Measurements from ENCODE around the gene ATG9B.

The ATG9B gene

DNA sequence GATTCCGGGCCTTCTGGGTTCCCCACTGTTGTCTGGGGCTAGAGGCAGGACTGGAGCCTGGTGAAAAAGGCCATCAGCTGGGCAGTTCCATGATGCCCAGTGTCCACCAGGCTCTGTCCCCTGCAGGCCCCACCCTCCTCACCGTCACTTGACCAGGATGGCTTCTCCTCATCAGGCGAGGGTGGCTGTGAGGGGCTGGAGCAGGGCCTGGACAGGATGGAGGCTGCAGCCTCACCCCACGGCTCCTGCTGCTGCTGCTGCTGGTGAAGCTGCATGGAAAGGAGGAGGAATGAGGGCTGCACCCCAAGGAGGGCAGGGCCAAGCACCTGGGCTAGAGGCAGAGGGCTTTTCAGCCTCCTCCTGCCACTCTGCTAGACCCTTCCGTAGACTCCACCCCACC is 8.3 kb downstream of the ATG9B start:
- H3K27ac ChIP-seq (replicated peaks), result no peak overlapping the region
- no peak for DNase-seq (ENCODE audit: low read depth in 1 of 2, low spot score in 1 of 2)
- TF ChIP-seq GABPA (IDR thresholded peaks at IDR 0.05; ENCODE audit: low read depth) (no peak), POLR2AphosphoS5 (IDR thresholded peaks at IDR 0.05; ENCODE audit: low read depth) (no peak), SPI1 (IDR thresholded peaks at IDR 0.05; ENCODE audit: borderline replicate concordance, low read depth) (no peak)
- TF ChIP-seq, protein P1, sequence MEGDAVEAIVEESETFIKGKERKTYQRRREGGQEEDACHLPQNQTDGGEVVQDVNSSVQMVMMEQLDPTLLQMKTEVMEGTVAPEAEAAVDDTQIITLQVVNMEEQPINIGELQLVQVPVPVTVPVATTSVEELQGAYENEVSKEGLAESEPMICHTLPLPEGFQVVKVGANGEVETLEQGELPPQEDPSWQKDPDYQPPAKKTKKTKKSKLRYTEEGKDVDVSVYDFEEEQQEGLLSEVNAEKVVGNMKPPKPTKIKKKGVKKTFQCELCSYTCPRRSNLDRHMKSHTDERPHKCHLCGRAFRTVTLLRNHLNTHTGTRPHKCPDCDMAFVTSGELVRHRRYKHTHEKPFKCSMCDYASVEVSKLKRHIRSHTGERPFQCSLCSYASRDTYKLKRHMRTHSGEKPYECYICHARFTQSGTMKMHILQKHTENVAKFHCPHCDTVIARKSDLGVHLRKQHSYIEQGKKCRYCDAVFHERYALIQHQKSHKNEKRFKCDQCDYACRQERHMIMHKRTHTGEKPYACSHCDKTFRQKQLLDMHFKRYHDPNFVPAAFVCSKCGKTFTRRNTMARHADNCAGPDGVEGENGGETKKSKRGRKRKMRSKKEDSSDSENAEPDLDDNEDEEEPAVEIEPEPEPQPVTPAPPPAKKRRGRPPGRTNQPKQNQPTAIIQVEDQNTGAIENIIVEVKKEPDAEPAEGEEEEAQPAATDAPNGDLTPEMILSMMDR (IDR thresholded peaks at IDR 0.05; ENCODE audit: insufficient read depth, low read length), result no peak
- TF ChIP-seq, protein P2, sequence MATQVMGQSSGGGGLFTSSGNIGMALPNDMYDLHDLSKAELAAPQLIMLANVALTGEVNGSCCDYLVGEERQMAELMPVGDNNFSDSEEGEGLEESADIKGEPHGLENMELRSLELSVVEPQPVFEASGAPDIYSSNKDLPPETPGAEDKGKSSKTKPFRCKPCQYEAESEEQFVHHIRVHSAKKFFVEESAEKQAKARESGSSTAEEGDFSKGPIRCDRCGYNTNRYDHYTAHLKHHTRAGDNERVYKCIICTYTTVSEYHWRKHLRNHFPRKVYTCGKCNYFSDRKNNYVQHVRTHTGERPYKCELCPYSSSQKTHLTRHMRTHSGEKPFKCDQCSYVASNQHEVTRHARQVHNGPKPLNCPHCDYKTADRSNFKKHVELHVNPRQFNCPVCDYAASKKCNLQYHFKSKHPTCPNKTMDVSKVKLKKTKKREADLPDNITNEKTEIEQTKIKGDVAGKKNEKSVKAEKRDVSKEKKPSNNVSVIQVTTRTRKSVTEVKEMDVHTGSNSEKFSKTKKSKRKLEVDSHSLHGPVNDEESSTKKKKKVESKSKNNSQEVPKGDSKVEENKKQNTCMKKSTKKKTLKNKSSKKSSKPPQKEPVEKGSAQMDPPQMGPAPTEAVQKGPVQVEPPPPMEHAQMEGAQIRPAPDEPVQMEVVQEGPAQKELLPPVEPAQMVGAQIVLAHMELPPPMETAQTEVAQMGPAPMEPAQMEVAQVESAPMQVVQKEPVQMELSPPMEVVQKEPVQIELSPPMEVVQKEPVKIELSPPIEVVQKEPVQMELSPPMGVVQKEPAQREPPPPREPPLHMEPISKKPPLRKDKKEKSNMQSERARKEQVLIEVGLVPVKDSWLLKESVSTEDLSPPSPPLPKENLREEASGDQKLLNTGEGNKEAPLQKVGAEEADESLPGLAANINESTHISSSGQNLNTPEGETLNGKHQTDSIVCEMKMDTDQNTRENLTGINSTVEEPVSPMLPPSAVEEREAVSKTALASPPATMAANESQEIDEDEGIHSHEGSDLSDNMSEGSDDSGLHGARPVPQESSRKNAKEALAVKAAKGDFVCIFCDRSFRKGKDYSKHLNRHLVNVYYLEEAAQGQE (IDR thresholded peaks at IDR 0.05; ENCODE audit: insufficient replicate concordance, low read depth), result no peak
- H3K27me3 ChIP-seq (ENCODE audit: insufficient read depth, poor library complexity, severe bottlenecking), result peaks cover 24% of the 10 kb centered on the region
- no peak overlapping the region for H3K4me3 ChIP-seq (replicated peaks; ENCODE audit: insufficient read depth, low read length)

DNA sequence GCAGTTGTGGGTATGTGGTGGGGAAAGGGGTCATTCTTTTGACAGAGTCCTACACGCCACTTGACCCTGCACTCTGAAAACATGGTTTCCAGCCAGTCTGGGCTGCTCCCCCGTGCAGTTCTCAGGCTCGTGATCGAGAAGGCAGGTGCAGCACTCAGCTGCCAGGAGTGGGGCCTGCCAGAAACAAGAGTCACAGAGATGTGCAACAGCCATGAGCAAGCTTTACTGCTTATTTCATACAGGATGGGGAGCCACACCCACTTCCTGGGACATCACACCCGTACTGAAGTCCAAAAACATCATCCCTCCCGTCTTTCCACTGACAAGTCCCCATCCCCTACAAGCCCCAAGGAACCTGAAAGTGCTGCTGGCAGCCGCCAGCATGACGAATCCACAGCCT is 9.3 kb downstream of the ATG9B start:
- no peak overlapping the region for H3K4me3 ChIP-seq (replicated peaks; ENCODE audit: insufficient read depth, low read length)
- TF ChIP-seq SPI1 (IDR thresholded peaks at IDR 0.05; ENCODE audit: borderline replicate concordance, low read depth) (no peak), GABPA (IDR thresholded peaks at IDR 0.05; ENCODE audit: low read depth) (no peak)
- TF ChIP-seq, protein P2 (IDR thresholded peaks at IDR 0.05; ENCODE audit: insufficient replicate concordance, low read depth), result no peak
- DNase-seq (ENCODE audit: low read depth in 1 of 2, low spot score in 1 of 2), result no peak
- H3K27me3 ChIP-seq (ENCODE audit: insufficient read depth, poor library complexity, severe bottlenecking), result peaks cover 19% of the 10 kb centered on the region
- H3K27ac ChIP-seq (replicated peaks), result no peak overlapping the region

DNA sequence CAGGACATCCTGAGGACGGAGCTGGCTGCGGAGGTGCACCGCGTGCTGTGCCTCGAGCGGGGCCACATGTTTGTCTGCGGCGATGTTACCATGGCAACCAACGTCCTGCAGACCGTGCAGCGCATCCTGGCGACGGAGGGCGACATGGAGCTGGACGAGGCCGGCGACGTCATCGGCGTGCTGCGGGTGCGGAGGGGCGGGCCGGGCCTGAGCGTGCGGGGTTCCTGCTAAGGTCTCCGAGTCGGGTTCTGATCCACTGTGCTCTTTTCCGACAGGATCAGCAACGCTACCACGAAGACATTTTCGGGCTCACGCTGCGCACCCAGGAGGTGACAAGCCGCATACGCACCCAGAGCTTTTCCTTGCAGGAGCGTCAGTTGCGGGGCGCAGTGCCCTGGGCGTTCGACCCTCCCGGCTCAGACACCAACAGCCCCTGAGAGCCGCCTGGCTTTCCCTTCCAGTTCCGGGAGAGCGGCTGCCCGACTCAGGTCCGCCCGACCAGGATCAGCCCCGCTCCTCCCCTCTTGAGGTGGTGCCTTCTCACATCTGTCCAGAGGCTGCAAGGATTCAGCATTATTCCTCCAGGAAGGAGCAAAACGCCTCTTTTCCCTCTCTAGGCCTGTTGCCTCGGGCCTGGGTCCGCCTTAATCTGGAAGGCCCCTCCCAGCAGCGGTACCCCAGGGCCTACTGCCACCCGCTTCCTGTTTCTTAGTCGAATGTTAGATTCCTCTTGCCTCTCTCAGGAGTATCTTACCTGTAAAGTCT is 10.4 kb downstream of the ATG9B start:
- Histone ChIP-seq H3K27ac (replicated peaks) (peak overlapping the region; percentile 43), H3K4me3 (replicated peaks; ENCODE audit: insufficient read depth, low read length) (peak overlapping the region; percentile 46), H3K27me3 (ENCODE audit: insufficient read depth, poor library complexity, severe bottlenecking) (peaks cover 11% of the 10 kb centered on the region)
- TF ChIP-seq GABPA (IDR thresholded peaks at IDR 0.05; ENCODE audit: low read depth) (no peak), POLR2AphosphoS5 (IDR thresholded peaks at IDR 0.05; ENCODE audit: low read depth) (no peak; the same call in 1 of the 2 replicates), SPI1 (IDR thresholded peaks at IDR 0.05; ENCODE audit: borderline replicate concordance, low read depth) (peak; percentile 61)
- TF ChIP-seq, protein P2 (IDR thresholded peaks at IDR 0.05; ENCODE audit: insufficient replicate concordance, low read depth), result no peak
- DNase-seq (ENCODE audit: low read depth in 1 of 2, low spot score in 1 of 2), result peak; percentile 90 to 92

DNA sequence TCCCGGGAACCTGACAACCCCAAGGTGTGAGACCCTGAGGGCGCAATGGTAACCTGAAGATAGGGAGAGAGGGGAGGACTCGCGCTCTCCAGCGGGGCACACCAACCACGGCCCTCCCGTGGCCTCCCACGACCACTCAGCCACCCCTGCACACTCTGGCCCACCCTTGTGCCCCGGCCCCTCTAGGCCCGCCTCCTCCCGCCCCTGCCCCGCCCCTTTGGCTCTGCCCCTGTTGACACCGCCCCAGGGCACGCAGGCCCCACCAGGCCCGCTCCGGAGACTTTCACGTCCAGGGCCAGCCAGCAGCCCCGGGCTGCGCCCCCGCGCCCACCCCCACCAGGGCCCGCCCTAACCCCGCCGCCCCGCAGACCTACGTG is 10.9 kb downstream of the ATG9B start:
- DNase-seq (ENCODE audit: low read depth in 1 of 2, low spot score in 1 of 2), result no peak
- TF ChIP-seq GABPA (IDR thresholded peaks at IDR 0.05; ENCODE audit: low read depth) (no peak), SPI1 (IDR thresholded peaks at IDR 0.05; ENCODE audit: borderline replicate concordance, low read depth) (no peak), POLR2AphosphoS5 (IDR thresholded peaks at IDR 0.05; ENCODE audit: low read depth) (no peak)
- TF ChIP-seq, protein P1 (IDR thresholded peaks at IDR 0.05; ENCODE audit: insufficient read depth, low read length), result no peak
- TF ChIP-seq, protein P2 (IDR thresholded peaks at IDR 0.05; ENCODE audit: insufficient replicate concordance, low read depth), result no peak
- Histone ChIP-seq H3K27ac (replicated peaks) (no peak overlapping the region; the same call in 1 of the 2 replicates), H3K27me3 (ENCODE audit: insufficient read depth, poor library complexity, severe bottlenecking) (peaks cover 7% of the 10 kb centered on the region), H3K4me3 (replicated peaks; ENCODE audit: insufficient read depth, low read length) (no peak overlapping the region)

Data from HL-60 (cell line).